HG03196 (cell line): ENCODE data around the gene WFDC1.

Experiments
- ATAC-seq: cut with Tn5 transposase; IDR thresholded peaks from one replicate; pipeline ENCODE4 v1.9.1; 2021; ENCODE audit not compliant: unreplicated experiment

Gene WFDC1

GRCh38 chr16:84271866-84272265 is 22.8 kb upstream of the WFDC1 start:
- ATAC-seq, result no peak

- ATAC-seq, result no peak
Observed at GRCh38 chr16:84272740-84273320, 21.8 kb upstream of the WFDC1 start.

- no peak for ATAC-seq
Observed at GRCh38 chr16:84274515-84274914, 20.2 kb upstream of the WFDC1 start.

- no peak for ATAC-seq
Observed at GRCh38 chr16:84275585-84276151, 19.0 kb upstream of the WFDC1 start.

- no peak for ATAC-seq
Observed at GRCh38 chr16:84277244-84277823, 17.3 kb upstream of the WFDC1 start.

GRCh38 chr16:84278333-84278732 is 16.3 kb upstream of the WFDC1 start:
- ATAC-seq, result no peak

- ATAC-seq, result no peak
Observed at GRCh38 chr16:84278968-84279367, 15.7 kb upstream of the WFDC1 start.

GRCh38 chr16:84279881-84280280 is 14.8 kb upstream of the WFDC1 start:
- ATAC-seq, result no peak

- no peak for ATAC-seq
Observed at GRCh38 chr16:84281074-84281473, 13.6 kb upstream of the WFDC1 start.

GRCh38 chr16:84282533-84282932 is 12.1 kb upstream of the WFDC1 start:
- ATAC-seq, result no peak

GRCh38 chr16:84283314-84284153 is 11.1 kb upstream of the WFDC1 start:
- no peak for ATAC-seq

GRCh38 chr16:84284154-84284722 is 10.4 kb upstream of the WFDC1 start:
- no peak for ATAC-seq

GRCh38 chr16:84286578-84287240 is 8.0 kb upstream of the WFDC1 start:
- no peak for ATAC-seq

GRCh38 chr16:84288902-84289301 is 5.8 kb upstream of the WFDC1 start:
- no peak for ATAC-seq

GRCh38 chr16:84291226-84291625 is 3.5 kb upstream of the WFDC1 start:
- ATAC-seq, result no peak

- ATAC-seq, result no peak
Observed at GRCh38 chr16:84292011-84292410, 2.7 kb upstream of the WFDC1 start.

- ATAC-seq, result no peak
Observed at GRCh38 chr16:84293406-84293805, 1.3 kb upstream of the WFDC1 start.

- ATAC-seq, result no peak
Observed at GRCh38 chr16:84294117-84294516, 561 bp upstream of the WFDC1 start.

GRCh38 chr16:84295203-84295860 is 654 bp downstream of the WFDC1 start:
- ATAC-seq, result no peak

- no peak for ATAC-seq
Observed at GRCh38 chr16:84298376-84298899, 3.8 kb downstream of the WFDC1 start.
